HG02678 (cell line): ENCODE results near the gene PIGW.
A peak's percentile ranks its signal among the peaks of the same experiment; 100 is the strongest.

Experiments
- ATAC-seq: cut with Tn5 transposase; IDR thresholded peaks from one replicate; pipeline ENCODE4 v1.9.1; 2021; ENCODE audit warnings: mild to moderate bottlenecking, moderate library complexity; ENCODE audit not compliant: unreplicated experiment

PIGW gene

DNA sequence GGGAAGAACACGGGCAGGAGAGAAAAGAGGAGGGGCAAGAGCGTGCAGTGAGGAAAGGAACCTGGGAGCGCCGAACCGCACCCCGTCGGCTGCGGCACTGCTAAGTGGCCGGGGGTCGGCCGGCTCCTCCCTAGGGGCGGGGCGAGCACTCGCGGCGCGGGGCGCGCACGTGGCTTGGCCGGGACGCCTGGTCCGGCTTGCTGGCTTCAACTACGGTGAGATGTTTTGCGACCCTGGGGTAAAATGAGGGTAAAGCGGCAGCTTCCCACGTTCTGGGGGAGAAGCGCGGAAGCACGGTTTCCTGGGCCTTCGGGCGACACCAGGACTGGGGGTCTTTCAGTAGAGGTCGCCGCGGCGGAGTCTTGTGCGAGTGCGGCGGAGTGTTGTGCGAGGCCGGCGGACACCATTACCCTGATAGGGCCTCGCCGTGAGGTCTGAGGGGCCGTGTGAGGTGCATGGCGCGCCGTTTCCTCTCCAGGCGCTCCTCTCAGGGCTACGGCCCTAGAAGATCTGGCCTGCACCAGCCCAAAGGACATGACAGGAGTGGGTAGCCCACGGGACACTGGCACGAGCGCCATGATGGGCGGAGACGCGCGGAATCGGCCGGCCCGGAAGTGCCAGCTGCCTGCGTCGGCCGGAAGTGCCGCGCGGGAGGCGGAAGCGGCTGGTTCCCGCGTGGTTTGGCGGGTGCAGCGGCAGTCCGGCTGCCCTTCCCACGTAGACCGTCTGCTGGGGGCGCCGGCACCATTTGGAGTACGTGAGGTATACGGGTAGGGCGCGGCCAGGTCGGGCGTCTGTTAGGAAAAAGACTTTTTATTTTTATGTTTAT lies at the start of gene PIGW, which contains the start of gene MYO19:
Gene PIGW (plus strand): TSS at position 148 of the 829 bp plus-strand sequence. CDS start 2,115 bp downstream, outside the sequence.
Gene MYO19 (minus strand): TSS at position 29 of the 829 bp plus-strand sequence. CDS start 2,330 bp downstream, outside the sequence.
- peak; percentile 75 for ATAC-seq

GRCh38 chr17:36485027-36485426 lies 49.8 kb upstream of the PIGW start:
- no peak for ATAC-seq

DNA sequence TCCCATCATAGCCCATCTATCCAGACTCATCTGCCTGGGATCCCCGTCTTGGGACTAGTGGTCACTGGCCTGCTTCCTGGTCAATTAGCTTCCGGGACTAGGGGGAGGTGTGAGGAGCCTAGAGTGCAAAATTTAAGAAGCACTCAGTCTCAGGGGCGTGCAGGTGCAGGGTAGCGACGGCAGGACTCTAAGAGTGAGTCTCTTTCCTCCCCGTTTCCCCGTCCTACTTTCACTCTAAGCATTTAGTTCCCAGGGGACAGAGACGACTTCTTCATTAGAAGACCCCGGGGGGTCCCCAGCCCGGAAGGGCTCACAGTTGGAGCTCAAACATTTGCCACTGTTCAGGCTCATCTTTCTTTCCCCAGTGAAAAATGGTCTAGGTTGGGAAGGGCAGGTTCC lies 49.0 kb upstream of the PIGW start:
- no peak for ATAC-seq

GRCh38 chr17:36486204-36487194 lies 48.3 kb upstream of the PIGW start, which contains the start of gene ZNHIT3:
ZNHIT3 (plus strand) TSS chr17:36486681; CDS start chr17:36486700, 19 bp downstream.
- peak; percentile 89 for ATAC-seq

DNA sequence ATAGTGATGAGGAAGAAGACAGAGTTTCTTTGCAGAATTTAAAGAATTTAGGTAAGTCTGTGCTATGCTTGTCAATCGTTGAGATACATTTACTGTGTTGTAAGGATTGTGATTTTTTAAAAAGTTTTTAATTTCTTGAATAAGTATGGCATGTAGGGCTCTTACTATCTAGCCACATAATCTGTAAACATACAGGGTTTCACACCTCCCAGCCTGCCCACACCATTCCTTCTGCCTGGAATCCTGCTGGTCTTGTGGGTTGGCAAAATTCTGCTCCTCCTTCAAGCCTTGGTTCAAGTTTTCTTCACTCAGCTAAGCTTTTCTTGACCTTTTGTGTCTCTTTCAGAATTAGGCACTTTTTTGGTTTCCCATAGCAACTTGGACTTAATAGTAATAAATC lies 40.8 kb upstream of the PIGW start:
- no peak for ATAC-seq

DNA sequence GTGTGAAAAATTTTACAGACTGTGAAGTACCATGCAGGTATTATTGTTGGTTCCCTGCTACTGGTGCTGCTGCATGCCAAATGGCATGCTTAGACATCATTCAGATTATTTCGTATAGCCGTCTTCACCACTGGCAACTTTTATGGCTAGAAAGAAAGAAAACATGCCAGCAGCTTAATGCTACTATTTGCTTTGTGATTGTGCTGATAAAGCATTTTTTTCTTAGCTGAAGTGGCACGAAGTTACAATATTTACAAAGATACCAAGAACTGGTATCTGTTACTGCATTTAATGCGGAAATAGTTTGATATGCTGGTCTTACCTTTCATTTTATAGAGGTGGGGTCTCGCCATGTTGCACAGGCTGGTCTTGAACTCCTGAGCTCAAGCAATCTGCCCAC lies 40.1 kb upstream of the PIGW start:
- ATAC-seq = no peak

GRCh38 chr17:36495076-36495578 lies 39.7 kb upstream of the PIGW start:
- ATAC-seq = no peak

GRCh38 chr17:36496018-36496789 lies 38.6 kb upstream of the PIGW start:
- no peak for ATAC-seq

DNA sequence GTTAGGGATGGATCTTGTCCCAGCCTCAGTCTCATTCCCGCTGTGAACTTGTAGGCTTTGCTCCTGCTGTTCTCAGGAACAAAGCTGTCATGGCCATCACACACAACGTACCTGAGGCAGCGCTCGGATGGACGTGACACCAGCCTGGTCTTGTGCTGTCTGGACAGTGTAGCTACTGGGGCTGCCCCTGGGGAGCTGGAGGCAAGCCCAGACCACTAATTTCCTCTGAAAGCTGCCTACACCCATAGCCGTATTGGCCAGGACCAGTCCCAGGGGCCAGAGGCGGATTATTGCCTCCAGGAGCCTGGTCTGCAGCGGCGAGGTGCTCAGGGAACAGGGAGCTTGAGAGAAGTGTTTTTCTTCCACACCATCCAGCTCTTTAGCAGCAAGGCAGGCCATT lies 36.6 kb upstream of the PIGW start:
- ATAC-seq = no peak

DNA sequence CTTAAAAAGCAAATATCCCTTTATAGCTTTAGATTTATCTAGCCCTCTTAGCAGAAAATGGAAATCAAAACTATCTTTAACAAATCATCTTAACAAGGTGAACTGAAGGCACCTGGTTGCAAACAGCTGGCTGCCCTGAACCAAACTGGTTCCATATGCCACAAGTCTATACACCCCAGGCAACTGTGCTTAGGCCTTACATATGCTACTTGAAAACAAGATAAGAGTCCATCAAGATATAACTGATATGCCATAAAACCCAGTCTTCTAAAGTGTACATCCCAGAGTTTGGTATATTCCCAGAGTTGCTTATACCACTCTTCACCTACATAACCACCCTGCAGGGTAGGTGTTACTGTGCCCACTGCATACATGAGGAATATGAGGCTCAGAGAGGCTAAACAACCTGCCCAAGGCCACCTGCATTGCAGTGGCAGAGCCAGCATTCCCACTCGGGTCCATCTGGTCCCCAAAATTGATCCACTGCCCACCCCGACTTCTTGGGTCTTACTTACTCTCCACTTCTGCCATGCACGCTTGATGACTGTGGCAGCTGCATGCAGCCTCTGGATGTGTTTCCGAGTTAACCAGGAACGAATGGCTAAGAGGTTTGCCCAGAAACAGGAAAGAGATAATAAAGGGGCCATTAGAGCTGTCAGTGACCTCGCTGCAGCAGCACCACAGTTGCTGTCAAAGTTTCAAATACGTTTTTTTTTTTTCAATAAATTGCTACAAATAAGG lies 36.1 kb upstream of the PIGW start:
- no peak for ATAC-seq

GRCh38 chr17:36500745-36501225 lies 34.0 kb upstream of the PIGW start:
- ATAC-seq = no peak

DNA sequence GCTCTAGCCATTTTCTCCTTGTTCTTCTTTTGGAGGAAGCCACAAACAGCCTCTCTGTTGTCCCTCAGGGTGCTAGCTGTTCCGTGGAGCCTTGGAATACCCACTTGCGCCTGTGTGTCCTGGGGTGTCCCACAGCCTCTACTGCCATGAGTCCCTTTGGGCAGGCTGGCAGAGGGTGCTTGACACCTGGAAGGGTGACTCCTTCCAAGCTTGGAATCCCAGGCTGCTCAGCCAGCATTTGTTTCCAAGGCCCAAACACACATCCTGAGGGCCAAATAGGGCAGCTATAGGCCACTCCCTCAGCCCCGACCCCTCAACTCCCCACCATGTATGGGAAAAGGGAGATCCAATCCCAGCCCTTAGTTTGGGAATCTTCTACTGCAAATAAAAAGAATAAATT lies 33.4 kb upstream of the PIGW start:
- no peak for ATAC-seq

DNA sequence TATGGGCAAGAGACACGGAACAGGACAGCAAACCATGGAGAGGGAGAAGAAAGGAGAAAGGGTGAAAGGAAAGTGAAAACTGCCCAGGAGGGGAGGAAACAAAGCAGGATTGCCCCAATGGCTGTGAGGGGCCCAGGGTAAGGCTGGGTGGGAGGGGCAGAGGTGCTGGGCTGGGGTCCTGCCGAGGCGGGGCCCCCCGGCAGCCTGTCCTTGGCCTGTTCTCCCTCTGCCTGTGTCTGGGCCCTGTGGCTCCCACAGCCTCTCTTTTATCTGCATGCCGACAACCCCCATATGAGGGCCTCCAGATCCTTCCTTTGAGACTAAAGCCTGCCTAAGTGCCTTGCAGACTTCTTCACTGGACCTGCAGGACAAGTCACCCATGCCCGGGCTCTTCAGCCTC lies 32.8 kb upstream of the PIGW start:
- ATAC-seq = no peak

DNA sequence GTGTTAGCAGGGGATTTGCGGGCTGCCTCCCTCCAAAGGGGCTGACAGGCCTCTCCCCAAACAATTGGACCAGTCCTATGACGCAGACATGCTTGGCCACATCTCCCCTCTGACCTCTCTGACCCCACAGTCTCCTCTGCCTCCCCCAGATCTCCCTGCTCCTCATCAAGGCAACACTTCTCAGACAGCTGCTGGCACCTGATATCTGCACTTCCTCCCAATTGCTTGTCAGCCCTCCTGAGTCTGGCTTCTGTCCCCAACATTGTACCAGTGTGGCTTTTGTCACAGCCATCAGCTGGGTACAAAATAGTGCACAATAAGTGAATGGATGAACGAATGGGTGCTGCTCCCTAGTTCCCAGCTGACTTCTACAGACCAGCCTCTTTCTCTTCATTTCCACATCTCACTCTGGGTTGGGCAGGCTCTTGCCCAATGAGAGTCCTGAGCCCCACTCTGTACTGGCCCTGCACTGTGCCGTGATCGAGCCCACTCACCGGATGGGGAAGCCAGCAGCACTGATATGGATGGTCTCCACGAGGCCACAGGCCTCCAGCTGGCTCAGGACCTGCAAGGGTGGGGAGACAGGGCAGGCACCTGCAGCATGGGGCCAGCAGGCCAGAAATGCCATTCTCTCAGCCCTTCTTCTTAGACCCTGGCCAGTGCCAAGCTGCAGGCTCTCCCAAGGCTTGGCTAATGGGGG lies 31.2 kb upstream of the PIGW start:
- no peak for ATAC-seq

DNA sequence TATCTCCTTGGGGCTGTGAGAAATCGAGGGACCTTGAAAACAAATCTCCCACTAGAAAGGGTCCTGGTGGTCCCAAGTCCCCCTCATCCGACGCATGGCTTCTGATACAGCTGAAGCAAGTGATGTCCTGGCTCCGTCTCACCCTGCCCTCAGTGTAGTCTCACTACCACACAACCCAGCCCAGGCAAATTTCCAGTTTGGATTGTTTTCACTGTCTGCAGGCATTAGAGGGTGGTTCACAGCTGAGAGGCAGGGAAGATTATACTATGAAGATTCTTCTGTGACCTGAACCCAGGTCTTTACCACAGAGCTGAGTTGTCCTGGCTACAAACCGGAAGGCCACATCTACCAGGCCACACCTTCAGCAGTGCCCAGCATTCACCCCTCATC lies 30.6 kb upstream of the PIGW start:
- ATAC-seq = no peak

DNA sequence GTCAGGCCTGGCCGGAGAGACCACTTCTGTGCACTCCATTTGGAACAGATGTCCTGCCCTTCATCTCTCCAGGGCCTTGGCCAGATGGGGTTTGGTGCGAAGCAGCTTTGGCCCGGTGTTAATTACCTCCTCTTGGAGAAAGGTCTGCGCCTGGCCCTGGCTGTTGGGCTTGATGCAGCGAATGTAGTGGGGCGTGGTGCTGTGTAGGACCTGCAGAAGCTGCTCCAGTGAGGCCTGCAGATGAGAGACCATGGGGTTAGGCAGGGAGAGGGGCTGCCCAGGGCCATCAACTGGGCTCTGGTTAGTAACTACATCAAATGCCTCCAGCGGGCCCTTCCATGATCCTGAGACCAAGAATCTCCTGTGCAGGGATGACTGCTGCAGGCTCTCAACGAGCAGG lies 29.6 kb upstream of the PIGW start:
- ATAC-seq = no peak

GRCh38 chr17:36506249-36506826 lies 28.4 kb upstream of the PIGW start:
- no peak for ATAC-seq

DNA sequence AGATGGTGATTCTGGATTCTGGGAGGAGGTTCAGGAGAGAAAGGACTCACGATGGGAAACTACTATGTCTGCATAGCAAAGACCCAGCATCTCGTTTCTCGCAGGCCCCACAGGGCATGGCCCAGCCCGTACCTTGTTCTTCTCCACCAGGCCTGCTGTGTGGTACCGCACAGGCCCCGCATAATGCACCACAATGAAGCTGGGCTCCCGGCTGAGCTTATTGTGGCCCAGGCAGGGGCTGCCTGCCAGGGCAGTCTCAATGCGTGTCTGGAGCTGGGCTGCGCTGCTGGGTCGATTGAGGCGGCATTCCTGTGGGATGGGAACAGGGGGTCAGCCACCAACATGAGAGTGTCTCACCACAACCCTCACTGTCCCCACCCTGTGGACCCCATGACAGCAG lies 28.0 kb upstream of the PIGW start:
- no peak for ATAC-seq

DNA sequence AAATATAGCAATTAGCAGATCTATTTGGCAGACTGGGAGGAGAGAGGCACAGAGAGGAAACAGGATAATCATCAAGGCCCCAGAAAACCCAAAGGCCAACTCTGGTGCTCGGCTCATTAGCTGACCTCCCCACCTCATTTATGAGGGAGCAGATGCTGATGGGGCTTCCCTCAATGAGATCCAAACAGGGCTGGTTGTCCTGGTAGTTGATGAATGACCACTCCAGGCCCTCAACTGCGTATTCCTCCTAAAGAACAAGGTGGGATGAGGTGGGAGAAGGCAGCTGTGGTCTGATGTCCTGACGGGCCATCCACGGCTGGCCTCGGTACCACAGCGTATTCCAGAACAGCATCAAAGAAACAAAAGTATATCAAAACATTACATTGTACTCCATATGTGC lies 27.5 kb upstream of the PIGW start:
- ATAC-seq = no peak
